Measurements from ENCODE around the gene HECTD4.

The HECTD4 gene

GRCh38 chr12:112196196-112196875 lies 185.9 kb downstream of the HECTD4 start:
- DNase-seq: no peak

- DNase-seq: no peak
Measured at GRCh38 chr12:112194601-112195247, 187.5 kb downstream of the HECTD4 start.

GRCh38 chr12:112192475-112192874 lies 189.8 kb downstream of the HECTD4 start:
- no peak for DNase-seq

GRCh38 chr12:112191840-112192321 lies 190.3 kb downstream of the HECTD4 start:
- no peak for DNase-seq

GRCh38 chr12:112191201-112191600 lies 191.0 kb downstream of the HECTD4 start:
- DNase-seq: no peak

- no peak for DNase-seq
Measured at GRCh38 chr12:112190231-112191025, 191.8 kb downstream of the HECTD4 start.

- DNase-seq: no peak
Measured at GRCh38 chr12:112188130-112188830, 194.0 kb downstream of the HECTD4 start.

GRCh38 chr12:112185093-112185923 lies 196.9 kb downstream of the HECTD4 start:
- DNase-seq: no peak

- no peak for DNase-seq
Measured at GRCh38 chr12:112184056-112184887, 198.0 kb downstream of the HECTD4 start.

- no peak for DNase-seq
Measured at GRCh38 chr12:112183141-112184021, 198.8 kb downstream of the HECTD4 start.

- DNase-seq: no peak
Measured at GRCh38 chr12:112182499-112182898, 199.7 kb downstream of the HECTD4 start.

GRCh38 chr12:112180422-112180821 lies 201.8 kb downstream of the HECTD4 start:
- no peak for DNase-seq

GRCh38 chr12:112179916-112180315 lies 202.3 kb downstream of the HECTD4 start:
- DNase-seq: no peak

- DNase-seq: no peak
Measured at GRCh38 chr12:112179341-112179740, 202.9 kb downstream of the HECTD4 start.

- no peak for DNase-seq
Measured at GRCh38 chr12:112178796-112179195, 203.4 kb downstream of the HECTD4 start.

GRCh38 chr12:112176321-112177010 lies 205.8 kb downstream of the HECTD4 start:
- no peak for DNase-seq

- no peak for DNase-seq
Measured at GRCh38 chr12:112175361-112176155, 206.7 kb downstream of the HECTD4 start.

GRCh38 chr12:112172556-112173324 lies 209.5 kb downstream of the HECTD4 start:
- DNase-seq: no peak

All from activated CD8-positive, alpha-beta memory T cell treated with anti-CD3 and anti-CD28 coated beads for 24 hours (primary cell).